ENCODE measurements around the gene LBX2. TPM values are rescaled to one million over a fixed set of nuclear protein-coding genes. Genes with fewer than 3 reads are reported as not detected.

Gene LBX2
- total and polyA plus RNA-seq, 2 of the 4 experiments (the other 2 are of a cell fraction), result 0.18 to 0.62 TPM

- BruUV-seq (replicated peaks), result no TSS peak
- Histone ChIP-seq H3K4ac (ENCODE audit: low read depth, low read length) (no peak overlapping the region), H2BK15ac (ENCODE audit: low read depth, low read length) (no peak overlapping the region), H4K91ac (ENCODE audit: insufficient read depth, low read depth, low read length) (no peak overlapping the region), H3K56ac (ENCODE audit: extremely low read depth, insufficient read depth, low read length) (no peak overlapping the region), H3K9ac (ENCODE audit: low read depth, low read length) (no peak overlapping the region), H2AK5ac (ENCODE audit: low read depth, low read length) (no peak overlapping the region), H3K4me3 (ENCODE audit: insufficient read depth, low read depth, low read length) (no peak overlapping the region), H2BK5ac (ENCODE audit: low read depth, low read length, poor library complexity, severe bottlenecking) (no peak overlapping the region), H4K5ac (ENCODE audit: low read depth, low read length) (no peak overlapping the region), H3K18ac (ENCODE audit: low read depth, low read length) (no peak overlapping the region), H3K4me1 (ENCODE audit: control insufficient read depth, insufficient read depth, low read length) (peaks cover 15% of the 10 kb centered on the region), H3K27ac (ENCODE audit: insufficient read depth, low read length) (no peak overlapping the region), H3K4me2 (ENCODE audit: low read depth, low read length) (no peak overlapping the region), H3K27me3 (ENCODE audit: control insufficient read depth, insufficient read depth, low read length) (peaks cover 38% of the 10 kb centered on the region), H3K79me1 (ENCODE audit: low read depth in 1 of 2, low read length in 2 of 2) (peaks cover 3 to 25% of the 10 kb centered on the region in 2 experiments; a peak in 3 of 4 replicates), H3K23ac (ENCODE audit: low read depth, low read length) (no peak overlapping the region), H3K9me1 (ENCODE audit: insufficient read depth, low read length) (no peaks in the 10 kb centered on the region; the same call in 1 of the 2 replicates), H2AFZ (replicated peaks; ENCODE audit: low read length, poor library complexity) (no peak overlapping the region), H4K20me1 (ENCODE audit: insufficient read depth, low read length) (no peaks in the 10 kb centered on the region), H2AK9ac (replicated peaks; ENCODE audit: low read depth, low read length, poor library complexity) (no peak overlapping the region), H2BK120ac (ENCODE audit: low read depth, low read length) (no peak overlapping the region), H2BK20ac (ENCODE audit: low read depth, low read length) (no peak overlapping the region), H3K14ac (replicated peaks; ENCODE audit: low read depth, low read length) (no peak overlapping the region), H3K36me3 (ENCODE audit: control insufficient read depth, insufficient read depth, low read length) (peaks cover 10% of the 10 kb centered on the region), H4K8ac (ENCODE audit: low read depth in 2 of 2, low read length in 2 of 2) (no peak overlapping the region), H3K9me3 (ENCODE audit: control insufficient read depth, insufficient read depth, low read length) (no peaks in the 10 kb centered on the region)
- dilution Hi-C loops (cut with HindIII; ENCODE audit: low sequenced_read_pairs, unreplicated experiment) (no loop called here), intact Hi-C loops (cut with micrococcal nuclease) (no loop called here), in situ Hi-C loops (cut with MboI; ENCODE audit: low sequenced_read_pairs) (no loop called here)
- POLR2A ChIA-PET (ENCODE audit: unreplicated experiment), result no interaction called here
- ATAC-seq (ENCODE audit: low read depth) (no peak), DNase-seq (no peak)
- CTCF ChIA-PET, result interaction anchor here (0.6 kb wide), 1 partner anchor 12 kb away, joined by 3 read pairs; no protein-coding TSS in a partner anchor
- TF ChIP-seq USF2 (IDR thresholded peaks at IDR 0.05; ENCODE audit: low read depth, low read length), result no peak
- TF ChIP-seq RFX5 (IDR thresholded peaks at IDR 0.05; ENCODE audit: low read depth, low read length), result no peak
- no peak for TF ChIP-seq MAZ (IDR thresholded peaks at IDR 0.05; ENCODE audit: borderline replicate concordance, low read depth, low read length)
- TF ChIP-seq RAD21 (IDR thresholded peaks at IDR 0.05; ENCODE audit: low read length), result no peak
- no peak for TF ChIP-seq ELK1 (IDR thresholded peaks at IDR 0.05; ENCODE audit: borderline replicate concordance, low read depth, low read length)
- TF ChIP-seq MXI1 (IDR thresholded peaks at IDR 0.05; ENCODE audit: borderline replicate concordance, low read depth, low read length), result no peak
- no peak for TF ChIP-seq NFE2L2 (IDR thresholded peaks at IDR 0.05; ENCODE audit: low read depth, low read length)
- no peak for TF ChIP-seq BHLHE40 (IDR thresholded peaks at IDR 0.05; ENCODE audit: low read depth, low read length)
- TF ChIP-seq CEBPB (IDR thresholded peaks at IDR 0.05; ENCODE audit: low read depth, low read length), result no peak
- no peak for TF ChIP-seq MAFK (IDR thresholded peaks at IDR 0.05; ENCODE audit: low read depth, low read length)
- TF ChIP-seq CHD1 (IDR thresholded peaks at IDR 0.05; ENCODE audit: low read depth, low read length), result no peak
These were observed 1.2 kb upstream of the LBX2 start for GRCh38 chr2:74500578-74500946.
